Measurements from ENCODE around the gene PDE6B.

DNA sequence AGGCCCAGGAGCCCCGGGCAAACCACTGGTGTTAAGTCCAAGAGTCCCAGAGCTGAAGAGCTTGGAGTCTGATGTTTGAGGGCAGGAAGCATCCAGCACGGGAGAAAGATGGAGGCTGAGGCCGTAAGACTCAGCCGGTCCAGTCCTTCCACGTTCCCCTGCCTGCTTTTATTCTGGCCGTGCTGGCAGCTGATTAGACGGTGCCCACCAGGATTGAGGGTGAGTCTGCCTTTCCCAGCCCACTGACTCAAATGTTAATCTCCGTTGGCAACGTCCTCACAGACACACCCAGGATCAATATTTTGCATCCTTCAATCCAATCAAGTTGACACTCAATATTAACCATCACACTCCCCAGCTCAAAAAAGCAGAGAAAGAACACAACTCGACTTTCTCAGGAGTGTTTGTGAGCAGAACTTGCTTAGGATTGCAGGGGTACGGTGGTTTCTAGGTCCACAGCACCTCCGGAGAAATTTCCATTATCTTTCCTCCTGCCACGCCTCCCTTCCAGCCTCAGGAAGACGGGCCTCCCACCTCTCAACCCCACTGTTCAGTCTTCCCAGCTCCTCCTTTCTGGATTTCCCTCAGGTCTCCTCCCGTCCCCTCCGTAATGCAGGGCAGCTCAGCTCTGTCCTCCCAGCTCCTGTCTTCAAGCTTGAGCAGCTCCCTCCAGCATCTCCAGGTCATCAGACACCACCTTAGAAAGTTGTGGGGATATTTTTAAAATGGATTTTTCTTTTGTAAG lies 36.0 kb upstream of the PDE6B start:
- TF ChIP-seq POLR2AphosphoS5 (IDR thresholded peaks at IDR 0.05) = no peak
- TF ChIP-seq, protein P1, sequence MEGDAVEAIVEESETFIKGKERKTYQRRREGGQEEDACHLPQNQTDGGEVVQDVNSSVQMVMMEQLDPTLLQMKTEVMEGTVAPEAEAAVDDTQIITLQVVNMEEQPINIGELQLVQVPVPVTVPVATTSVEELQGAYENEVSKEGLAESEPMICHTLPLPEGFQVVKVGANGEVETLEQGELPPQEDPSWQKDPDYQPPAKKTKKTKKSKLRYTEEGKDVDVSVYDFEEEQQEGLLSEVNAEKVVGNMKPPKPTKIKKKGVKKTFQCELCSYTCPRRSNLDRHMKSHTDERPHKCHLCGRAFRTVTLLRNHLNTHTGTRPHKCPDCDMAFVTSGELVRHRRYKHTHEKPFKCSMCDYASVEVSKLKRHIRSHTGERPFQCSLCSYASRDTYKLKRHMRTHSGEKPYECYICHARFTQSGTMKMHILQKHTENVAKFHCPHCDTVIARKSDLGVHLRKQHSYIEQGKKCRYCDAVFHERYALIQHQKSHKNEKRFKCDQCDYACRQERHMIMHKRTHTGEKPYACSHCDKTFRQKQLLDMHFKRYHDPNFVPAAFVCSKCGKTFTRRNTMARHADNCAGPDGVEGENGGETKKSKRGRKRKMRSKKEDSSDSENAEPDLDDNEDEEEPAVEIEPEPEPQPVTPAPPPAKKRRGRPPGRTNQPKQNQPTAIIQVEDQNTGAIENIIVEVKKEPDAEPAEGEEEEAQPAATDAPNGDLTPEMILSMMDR (IDR thresholded peaks at IDR 0.05; ENCODE audit: poor library complexity, severe bottlenecking) = no peak
